Measurements from ENCODE around the gene SGPL1. TPM values are rescaled to one million over a fixed set of nuclear protein-coding genes. Genes with fewer than 3 reads are reported as not detected.
A peak's percentile ranks its signal among the peaks of the same experiment; 100 is the strongest.

SGPL1 gene
- total RNA-seq, 1 experiment from 2014 or later: 52.6 TPM

DNA sequence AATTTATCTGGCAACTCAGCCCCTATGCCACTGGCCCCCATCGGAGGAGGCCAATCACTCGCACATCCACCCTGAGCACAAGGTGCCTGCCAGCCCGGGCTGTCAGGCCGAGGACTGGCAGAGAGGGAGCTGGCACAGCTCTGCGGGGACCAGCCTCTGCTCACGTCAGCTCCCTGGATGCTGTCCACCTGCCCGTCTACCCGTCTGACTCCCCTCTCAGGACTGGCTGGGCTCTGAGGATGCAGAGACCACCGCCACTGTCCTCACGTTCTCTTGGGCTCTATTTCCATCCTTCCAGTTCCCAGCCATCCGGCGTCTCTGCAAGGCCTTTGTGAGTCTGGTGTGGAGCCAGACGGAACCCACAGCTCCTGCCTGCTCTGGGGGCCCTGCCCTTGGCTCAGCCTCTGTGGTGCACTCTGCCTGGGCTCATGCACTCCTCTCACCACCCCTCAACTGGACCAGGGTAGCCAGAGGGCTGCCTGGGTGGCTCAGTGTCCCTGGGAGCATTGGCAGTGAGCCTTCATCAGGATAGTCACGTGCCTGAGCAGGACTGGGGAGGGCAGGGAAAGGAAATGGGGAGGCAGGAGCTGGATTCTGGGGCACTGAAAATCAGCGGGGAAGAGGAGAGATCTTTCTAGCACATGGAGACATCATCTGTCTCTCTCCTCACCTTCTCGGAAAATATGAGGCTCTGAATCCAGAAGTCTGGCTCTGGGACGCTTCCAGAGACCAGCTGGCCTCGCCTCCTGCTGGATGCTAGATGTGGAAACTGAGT, 110.7 kb downstream of the SGPL1 start:
- Histone ChIP-seq H2BK5ac (ENCODE audit: insufficient read length, low read length) (no peak overlapping the region), H4K91ac (ENCODE audit: insufficient read length, low read depth, low read length) (no peak overlapping the region), H3K4me2 (ENCODE audit: insufficient read depth, insufficient read length, low read length) (no peak overlapping the region), H2AK5ac (ENCODE audit: insufficient read length, low read length) (no peak overlapping the region), H3T11ph (ENCODE audit: low read length) (no peak overlapping the region), H3K4me1 (ENCODE audit: insufficient read depth, low read length) (no peaks in the 10 kb centered on the region), H4K8ac (replicated peaks; ENCODE audit: insufficient read length, low read depth, low read length) (no peak overlapping the region), H3K23ac (ENCODE audit: insufficient read length, low read depth, low read length) (no peak overlapping the region), H2BK120ac (ENCODE audit: low read depth, low read length, poor library complexity, severe bottlenecking) (no peak overlapping the region), H3K9me3 (ENCODE audit: control insufficient read depth, low read depth, low read length) (no peaks in the 10 kb centered on the region), H3K27me3 (ENCODE audit: insufficient read depth, low read length) (no peaks in the 10 kb centered on the region), H2AFZ (ENCODE audit: low read length) (no peak overlapping the region), H3K79me1 (ENCODE audit: insufficient read depth, low read depth, low read length, poor library complexity, severe bottlenecking) (no peaks in the 10 kb centered on the region), H2BK15ac (ENCODE audit: low read depth, low read length) (no peak overlapping the region), H4K5ac (ENCODE audit: insufficient read length, low read depth, low read length) (no peak overlapping the region), H3K9ac (ENCODE audit: extremely low read depth, insufficient read length, low read length) (no peak overlapping the region), H3K14ac (ENCODE audit: insufficient read depth, low read length) (no peak overlapping the region; the same call in 1 of the 2 replicates), H3K56ac (ENCODE audit: insufficient read length, low read depth, low read length) (no peak overlapping the region), H2BK20ac (ENCODE audit: low read depth, low read length, poor library complexity, severe bottlenecking) (no peak overlapping the region), H2BK12ac (ENCODE audit: insufficient read length, low read depth, low read length) (no peak overlapping the region), H3K79me2 (ENCODE audit: insufficient read depth, low read length) (no peaks in the 10 kb centered on the region), H3K23me2 (ENCODE audit: insufficient read length, low read depth, low read length, poor library complexity, severe bottlenecking) (no peaks in the 10 kb centered on the region), H3K27ac (ENCODE audit: insufficient read length, low read depth, low read length) (no peak overlapping the region), H3K4ac (ENCODE audit: low read depth, low read length) (no peak overlapping the region), H4K20me1 (ENCODE audit: control insufficient read depth, insufficient read depth, insufficient read length) (no peaks in the 10 kb centered on the region), H3K18ac (ENCODE audit: insufficient read length, low read depth, low read length) (no peak overlapping the region)
- TF ChIP-seq, protein P1, sequence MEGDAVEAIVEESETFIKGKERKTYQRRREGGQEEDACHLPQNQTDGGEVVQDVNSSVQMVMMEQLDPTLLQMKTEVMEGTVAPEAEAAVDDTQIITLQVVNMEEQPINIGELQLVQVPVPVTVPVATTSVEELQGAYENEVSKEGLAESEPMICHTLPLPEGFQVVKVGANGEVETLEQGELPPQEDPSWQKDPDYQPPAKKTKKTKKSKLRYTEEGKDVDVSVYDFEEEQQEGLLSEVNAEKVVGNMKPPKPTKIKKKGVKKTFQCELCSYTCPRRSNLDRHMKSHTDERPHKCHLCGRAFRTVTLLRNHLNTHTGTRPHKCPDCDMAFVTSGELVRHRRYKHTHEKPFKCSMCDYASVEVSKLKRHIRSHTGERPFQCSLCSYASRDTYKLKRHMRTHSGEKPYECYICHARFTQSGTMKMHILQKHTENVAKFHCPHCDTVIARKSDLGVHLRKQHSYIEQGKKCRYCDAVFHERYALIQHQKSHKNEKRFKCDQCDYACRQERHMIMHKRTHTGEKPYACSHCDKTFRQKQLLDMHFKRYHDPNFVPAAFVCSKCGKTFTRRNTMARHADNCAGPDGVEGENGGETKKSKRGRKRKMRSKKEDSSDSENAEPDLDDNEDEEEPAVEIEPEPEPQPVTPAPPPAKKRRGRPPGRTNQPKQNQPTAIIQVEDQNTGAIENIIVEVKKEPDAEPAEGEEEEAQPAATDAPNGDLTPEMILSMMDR (conservative IDR thresholded peaks at IDR 0.05): no peak
- Mint-ChIP-seq H3K4me3 (no peak overlapping the region), H3K36me3 (ENCODE audit: insufficient read depth in 1 of 3, low read depth in 3 of 3) (no peaks in the 10 kb centered on the region), H3K27me3 (ENCODE audit: low read depth) (peaks cover 15% of the 10 kb centered on the region), H3K27ac (0 out of 7 replicates have a peak overlapping the region, but pooled peaks of 1 of the 3 experiments have one; percentile 35), H3K4me1 (peaks cover 0 to 2% of the 10 kb centered on the region in 2 experiments; a peak in 3 of 4 replicates), H3K9me3 (no peaks in the 10 kb centered on the region)
- no peak for DNase-seq
- no CpG with 5 or more reads among the region's 18 CpGs for WGBS (ENCODE audit: extremely low coverage, insufficient read length, low lambda C conversion rate)
